HCT116 (cell line): ENCODE results near the gene CGNL1. TPM values are rescaled to one million over a fixed set of nuclear protein-coding genes. Genes with fewer than 3 reads are reported as not detected.

Source experiments
- ATAC-seq: fragments of 200-7000 bp; cut with Tn5 transposase; 2 replicates; pipeline ENCODE4 v1.9.1; 2020; ENCODE audit warnings: mild to moderate bottlenecking, moderate library complexity
- BruUV-seq: library from RNA; stranded (reverse); fragments of 400-500 nt; replicated peaks from 2 replicates; lab custom pipeline; 2021; lab: Mats Ljungman, UMichigan
- CTCF ChIA-PET: fragments of 300-600 bp; sonication (Branson Sonifier 250); formaldehyde crosslinking; loops from one replicate; lab custom pipeline; 2021; ENCODE audit warnings: antibody characterized with exemption; lab: Charles Lee
- POLR2A ChIA-PET: fragments of 300-600, 350-600 bp; sonication (Branson Sonifier 250); formaldehyde crosslinking; loops from one replicate; lab custom pipeline; 2021; ENCODE audit warnings: antibody characterized with exemption; lab: Charles Lee
- RAD21 ChIA-PET, 2 experiments: fragments of 300-600 bp; sonication (Branson Sonifier 250); formaldehyde crosslinking; loops; one replicate each; lab custom pipeline; 2023; ENCODE audit warnings: low total read pairs in 2 of 2; ENCODE audit not compliant: uncharacterized antibody in 2 of 2, unreplicated experiment in 2 of 2, low non-redundant PET in 1 of 2; lab: Charles Lee
- DNase-seq: peaks from one replicate; pipeline ENCODE4 v3.0.0-alpha.2; 2010; ENCODE audit warnings: low read depth, low spot score
- H2AFZ ChIP-seq: fragments of 200-600 bp; shearing (Covaris generic), sonication (generic); 2 replicates; pipeline ENCODE4 v1.6.1; 2017; ENCODE audit warnings: low read depth, mixed run types, mixed read lengths, antibody characterized with exemption, low read length; ENCODE audit not compliant: poor library complexity, severe bottlenecking
- H3K27ac ChIP-seq: 2 replicates; pipeline ENCODE4 v1.5.1; 2012; ENCODE audit warnings: low read depth, low read length
- H3K27me3 ChIP-seq: fragments of 200-600 bp; sonication (generic); 2 replicates; pipeline ENCODE4 v1.6.1; 2016; ENCODE audit warnings: mixed run types, low read length, mixed read lengths; ENCODE audit not compliant: insufficient read depth
- H3K36me3 ChIP-seq, 2 experiments: fragments of 200-500 bp in 1 of 2; fragments of 200-600 bp in 1 of 2; sonication (Bioruptor generic) in 1 of 2; sonication (generic) in 1 of 2; 2 replicates each; pipeline versions ENCODE4 v1.5.1 to v1.6.1; 2014 to 2016; ENCODE audit warnings: low read length in 2 of 2, inconsistent platforms in 1 of 2, mixed read lengths in 1 of 2, mixed run types in 1 of 2; ENCODE audit not compliant: insufficient read depth in 2 of 2, control insufficient read depth in 1 of 2
- H3K4me1 ChIP-seq, 2 experiments: fragments of 200-600 bp in 1 of 2; sonication (generic) in 1 of 2; 2 replicates each; pipeline versions ENCODE4 v1.5.1 to v1.6.1; 2012 to 2017; ENCODE audit warnings: low read length in 2 of 2, inconsistent platforms in 1 of 2, mild to moderate bottlenecking in 1 of 2, mixed read lengths in 1 of 2, mixed run types in 1 of 2, moderate library complexity in 1 of 2; ENCODE audit not compliant: insufficient read depth in 2 of 2, control insufficient read depth in 1 of 2
- H3K4me2 ChIP-seq: fragments of 200-600 bp; sonication (generic); 2 replicates; pipeline ENCODE4 v1.6.1; 2017; ENCODE audit warnings: mixed run types, low read length, mixed read lengths
- H3K4me3 ChIP-seq, 2 experiments: fragments of 200-600 bp in 1 of 2; sonication (generic) in 1 of 2; replicated peaks in 1 of 2; 2 replicates each; pipeline ENCODE4 v1.5.1; 2011 to 2016; ENCODE audit warnings: low read length in 2 of 2, control low read depth in 1 of 2, low read depth in 1 of 2, mild to moderate bottlenecking in 1 of 2, mixed read lengths in 1 of 2, mixed run types in 1 of 2
- H3K79me2 ChIP-seq: fragments of 200-600 bp; sonication (generic); 2 replicates; pipeline ENCODE4 v1.6.1; 2017; ENCODE audit warnings: mild to moderate bottlenecking, mixed run types, low read length, moderate library complexity, mixed read lengths; ENCODE audit not compliant: insufficient read depth
- H3K9ac ChIP-seq: fragments of 200-600 bp; sonication (generic); 2 replicates; pipeline ENCODE4 v1.6.1; 2016; ENCODE audit warnings: low read length, mixed read lengths
- H3K9me2 ChIP-seq: fragments of 200-600 bp; sonication (generic), shearing (Covaris generic); 2 replicates; pipeline ENCODE4 v1.6.1; 2017; ENCODE audit warnings: mixed run types, mild to moderate bottlenecking, moderate library complexity; ENCODE audit not compliant: insufficient read depth
- H3K9me3 ChIP-seq, 2 experiments: fragments of 200-500 bp in 1 of 2; fragments of 200-600 bp in 1 of 2; sonication (Bioruptor generic) in 1 of 2; sonication (generic) in 1 of 2; 2 replicates each; pipeline ENCODE4 v1.6.1; 2014 to 2017; ENCODE audit warnings: low read length in 2 of 2, mixed read lengths in 2 of 2, inconsistent platforms in 1 of 2, low read depth in 1 of 2, mild to moderate bottlenecking in 1 of 2, mixed run types in 1 of 2, moderate library complexity in 1 of 2; ENCODE audit not compliant: control insufficient read depth in 1 of 2, insufficient read depth in 1 of 2
- H4K20me1 ChIP-seq: fragments of 200-600 bp; sonication (generic), shearing (Covaris generic); 2 replicates; pipeline ENCODE4 v1.6.1; 2017; ENCODE audit warnings: mixed run types, mild to moderate bottlenecking, moderate library complexity; ENCODE audit not compliant: insufficient read depth
- ATF3 ChIP-seq: IDR thresholded peaks from 2 replicates; pipeline ENCODE4 v1.6.1; 2012
- CEBPB ChIP-seq: IDR thresholded peaks from 2 replicates; pipeline ENCODE4 v1.6.1; 2012; ENCODE audit warnings: low read depth
- CTCF ChIP-seq, 3 experiments: fragments of 200-600 bp in 1 of 3; sonication (generic) in 1 of 3; IDR thresholded peaks in 2 of 3; conservative IDR thresholded peaks in 1 of 3; 2 replicates each; pipeline ENCODE4 v1.5.1; 2012 to 2017; ENCODE audit warnings: low read depth in 2 of 3, low read length in 2 of 3, antibody characterized with exemption in 1 of 3, borderline replicate concordance in 1 of 3, control low read depth in 1 of 3, mild to moderate bottlenecking in 1 of 3, mixed read lengths in 1 of 3, mixed run types in 1 of 3, moderate library complexity in 1 of 3; ENCODE audit not compliant: insufficient read depth in 1 of 3
- ELF1 ChIP-seq: IDR thresholded peaks from 2 replicates; pipeline ENCODE4 v1.6.1; 2012; ENCODE audit warnings: low read depth, borderline replicate concordance
- EZH2 ChIP-seq: fragments of 200-600 bp; sonication (generic); IDR thresholded peaks from 2 replicates; pipeline ENCODE4 v1.6.1; 2017; ENCODE audit warnings: antibody characterized with exemption, mixed run types
- EZH2phosphoT487 ChIP-seq: fragments of 200-600 bp; IDR thresholded peaks from 2 replicates; pipeline ENCODE4 v1.6.1; 2018; ENCODE audit warnings: antibody characterized with exemption, borderline replicate concordance
- FOSL1 ChIP-seq: IDR thresholded peaks from 2 replicates; pipeline ENCODE4 v1.6.1; 2012; ENCODE audit warnings: low read depth
- MAX ChIP-seq: IDR thresholded peaks from 2 replicates; pipeline ENCODE4 v1.6.1; 2012
- POLR2A ChIP-seq: IDR thresholded peaks from 2 replicates; pipeline ENCODE4 v1.7.0; 2011; ENCODE audit warnings: borderline replicate concordance; ENCODE audit not compliant: insufficient read depth, insufficient read length; ENCODE audit errors: extremely low read depth
- RAD21 ChIP-seq: IDR thresholded peaks from 2 replicates; pipeline ENCODE4 v1.6.1; 2012; ENCODE audit warnings: low read depth, mild to moderate bottlenecking
- SRF ChIP-seq: IDR thresholded peaks from 2 replicates; pipeline ENCODE4 v1.6.1; 2012; ENCODE audit warnings: low read depth
- TCF7L2 ChIP-seq: IDR thresholded peaks from 2 replicates; pipeline ENCODE4 v1.7.0; 2011; ENCODE audit warnings: borderline replicate concordance, inconsistent platforms; ENCODE audit not compliant: insufficient read depth, insufficient read length; ENCODE audit errors: extremely low read depth
- ZBTB33 ChIP-seq: IDR thresholded peaks from 2 replicates; pipeline ENCODE4 v1.6.1; 2011; ENCODE audit warnings: mild to moderate bottlenecking, low read length, moderate library complexity; ENCODE audit not compliant: insufficient replicate concordance; ENCODE audit errors: extremely low read depth
- ZFX ChIP-seq: fragments of 450-650 bp; IDR thresholded peaks from 2 replicates; pipeline ENCODE4 v1.6.1; 2017
- intact Hi-C: fragments of 100-400 bp; cut with micrococcal nuclease; formaldehyde crosslinking; loops from 2 replicates; pipeline ENCODE4 v1.10.0; 2022
- total RNA-seq: library from RNA; stranded (reverse); gene quantifications from one replicate; pipeline ENCODE4 v1.2.1, GENCODE V29; 2021; ENCODE audit not compliant: unreplicated experiment

Gene CGNL1
- total RNA-seq, 1 experiment from 2014 or later: 2.2 TPM

GRCh38 chr15:57519806-57520205 is 143.5 kb downstream of the CGNL1 start:
- Histone ChIP-seq H3K79me2 (no peaks in the 10 kb centered on the region), H3K36me3 (no peaks in the 10 kb centered on the region), H3K9ac (no peak overlapping the region), H3K4me1 (peaks cover 0 to 8% of the 10 kb centered on the region in 2 experiments; a peak in 1 of 4 replicates), H3K4me3 (no peak overlapping the region), H4K20me1 (no peaks in the 10 kb centered on the region), H3K27me3 (no peaks in the 10 kb centered on the region), H3K9me2 (no peaks in the 10 kb centered on the region), H3K9me3 (no peaks in the 10 kb centered on the region), H3K4me2 (no peak overlapping the region), H2AFZ (no peak overlapping the region), H3K27ac (no peak overlapping the region)
- DNase-seq (no peak), ATAC-seq (no peak)
- no TSS peak for BruUV-seq
- intact Hi-C loops: no loop called here
- ChIA-PET POLR2A (no interaction called here), CTCF (interaction anchor here (2.1 kb wide), 1 partner anchor 8 kb away, joined by 5 read pairs; no protein-coding TSS in a partner anchor), RAD21 (no interaction called here)
- TF ChIP-seq EZH2 (no peak), ELF1 (no peak), MAX (no peak), EZH2phosphoT487 (no peak), CEBPB (no peak), CTCF (IDR thresholded peaks at IDR 0.05 in 2 of 3, conservative IDR thresholded peaks at IDR 0.05 in 1 of 3; ENCODE audit: borderline replicate concordance in 1 of 3, insufficient read depth in 1 of 3, low read depth in 2 of 3, low read length in 2 of 3) (no peak), TCF7L2 (no peak), ATF3 (no peak), RAD21 (no peak), FOSL1 (no peak), ZBTB33 (no peak), SRF (no peak), POLR2A (no peak), ZFX (no peak)
